Measurements from ENCODE around the gene ADRB1. TPM values are rescaled to one million over a fixed set of nuclear protein-coding genes. Genes with fewer than 3 reads are reported as not detected.

ADRB1 gene
- total RNA-seq, 1 donor from 2014 or later = not detected

DNA sequence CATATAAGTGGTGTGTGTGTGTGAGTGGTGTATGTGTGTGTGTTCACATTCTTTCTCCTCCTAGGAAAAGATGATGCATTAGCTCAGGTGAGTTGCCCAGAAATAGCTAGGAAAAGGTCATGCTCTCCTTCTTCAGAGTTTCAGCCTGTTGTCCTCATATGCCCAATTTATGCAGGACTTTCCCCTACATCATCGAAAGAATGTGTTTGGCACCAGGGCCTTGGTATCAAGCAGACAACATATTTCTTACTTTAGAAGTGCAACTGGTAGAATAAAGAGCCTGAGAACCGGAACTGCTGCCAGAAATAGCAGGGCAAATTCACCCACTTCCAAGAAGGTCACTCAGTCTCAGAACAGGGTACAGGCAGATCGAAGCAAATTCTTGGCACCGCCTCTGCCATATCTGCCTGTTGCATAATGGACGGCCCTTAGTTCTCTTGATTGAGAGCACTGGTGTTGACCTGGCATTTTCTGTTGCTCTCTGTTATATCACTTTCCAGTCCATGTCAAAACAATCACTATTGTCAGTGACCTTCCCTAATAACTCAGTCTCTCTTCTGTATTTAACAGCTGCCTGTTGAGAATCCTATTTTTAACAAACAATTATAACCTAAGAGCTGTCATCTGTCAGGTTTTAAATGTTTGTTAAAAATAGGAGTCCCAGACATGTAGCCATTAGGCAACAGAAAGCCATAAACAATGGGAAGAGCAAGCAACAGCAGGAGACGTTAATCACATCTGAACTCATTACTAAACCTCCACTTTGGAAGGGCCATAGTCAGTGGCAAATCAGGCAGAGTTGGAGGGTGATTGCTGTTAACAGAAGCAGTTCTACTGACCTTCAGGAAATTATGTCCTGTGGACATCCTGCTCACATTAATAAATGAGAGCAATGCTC is 20.7 kb downstream of the ADRB1 start:
- DNase-seq (ENCODE audit: low spot score in 2 of 2) = no peak
- Histone ChIP-seq H3K36me3 (no peaks in the 10 kb centered on the region), H3K27ac (no peak overlapping the region), H3K4me1 (no peaks in the 10 kb centered on the region), H3K27me3 (no peaks in the 10 kb centered on the region), H3K9me3 (no peaks in the 10 kb centered on the region), H3K4me3 (no peak overlapping the region)
- intact Hi-C loops (cut with DNase I) = no loop called here
- TF ChIP-seq CTCF (IDR thresholded peaks at IDR 0.05) = no peak

DNA sequence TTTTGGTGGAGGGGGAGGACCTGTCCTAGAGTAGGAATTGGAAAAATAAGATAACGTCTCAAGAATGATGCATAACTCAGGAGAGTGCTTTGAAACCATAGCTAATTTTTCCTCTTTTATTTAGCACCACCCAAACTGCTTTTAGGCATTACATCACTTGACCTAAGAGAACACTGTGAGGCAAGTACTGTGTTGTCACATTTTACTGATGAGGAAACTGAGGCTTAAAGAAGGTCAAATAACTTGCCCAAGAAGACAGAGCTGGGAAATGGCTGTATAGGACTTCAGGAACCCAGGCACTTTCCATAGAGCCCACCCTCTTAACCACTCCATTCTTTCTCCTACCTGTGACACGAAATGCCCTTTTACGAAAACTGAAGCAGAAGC is 21.4 kb downstream of the ADRB1 start:
- no peak overlapping the region for H3K4me3 ChIP-seq
- TF ChIP-seq CTCF (IDR thresholded peaks at IDR 0.05) = no peak
- H3K9me3 ChIP-seq = no peaks in the 10 kb centered on the region
- no peaks in the 10 kb centered on the region for H3K27me3 ChIP-seq
- no peak for DNase-seq (ENCODE audit: low spot score in 2 of 2)
- no peaks in the 10 kb centered on the region for H3K4me1 ChIP-seq
- intact Hi-C loops (cut with DNase I) = no loop called here
- H3K27ac ChIP-seq = no peak overlapping the region
- H3K36me3 ChIP-seq = no peaks in the 10 kb centered on the region

DNA sequence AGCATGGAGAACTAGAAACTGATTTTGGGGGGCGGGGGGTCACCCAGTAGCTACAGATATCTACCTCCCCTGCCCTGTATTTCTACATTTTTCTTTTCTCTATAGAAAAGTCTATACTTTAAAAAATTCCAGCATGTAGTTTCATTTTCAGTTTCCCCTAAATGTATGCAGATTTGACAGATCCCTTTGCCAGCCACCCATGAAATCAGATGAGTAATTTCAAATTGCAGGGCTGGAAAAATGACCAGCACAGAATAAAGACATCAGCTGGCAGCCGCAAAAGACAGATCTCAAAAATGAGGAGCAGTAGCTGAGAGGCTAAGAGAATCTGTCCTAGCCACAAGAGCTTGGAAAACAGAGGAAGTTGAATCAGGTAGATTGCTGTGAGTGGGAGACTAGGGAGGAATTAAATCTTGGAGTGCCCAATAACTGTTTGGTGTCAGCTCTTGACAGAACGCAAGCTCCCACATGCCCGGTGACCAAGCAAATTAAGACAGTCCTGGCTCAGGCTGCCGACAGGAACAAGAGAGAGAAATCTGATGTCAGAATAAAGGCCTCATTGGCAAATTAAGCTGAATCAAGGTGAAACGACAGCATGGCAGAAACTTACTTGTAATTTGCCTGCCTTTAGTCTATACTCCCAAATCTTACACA is 24.5 kb downstream of the ADRB1 start:
- DNase-seq (ENCODE audit: low spot score in 2 of 2) = no peak
- intact Hi-C loops (cut with DNase I) = no loop called here
- H3K4me1 ChIP-seq = no peaks in the 10 kb centered on the region
- no peak overlapping the region for H3K4me3 ChIP-seq
- H3K36me3 ChIP-seq = no peaks in the 10 kb centered on the region
- H3K27ac ChIP-seq = no peak overlapping the region
- no peaks in the 10 kb centered on the region for H3K9me3 ChIP-seq
- H3K27me3 ChIP-seq = no peaks in the 10 kb centered on the region
- TF ChIP-seq CTCF (IDR thresholded peaks at IDR 0.05) = no peak

DNA sequence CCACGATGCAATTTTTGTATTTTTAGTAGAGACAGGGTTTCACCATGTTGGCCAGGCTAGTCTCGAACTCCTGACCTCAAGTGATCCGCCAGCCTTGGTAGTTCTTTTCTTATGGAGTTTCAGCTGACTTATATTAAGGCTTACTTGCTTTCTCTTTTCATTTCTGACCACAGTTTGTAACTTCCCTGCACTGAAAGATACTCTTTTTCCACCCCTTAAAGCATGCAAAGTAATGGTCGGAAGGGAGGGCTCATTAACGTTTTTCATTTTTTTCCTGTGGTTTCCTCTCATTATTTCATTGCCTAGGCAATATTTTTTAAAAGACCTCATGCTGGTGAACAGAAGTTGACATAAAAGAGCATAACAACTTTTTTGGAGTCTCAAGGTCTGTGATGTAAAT is 27.0 kb downstream of the ADRB1 start:
- Histone ChIP-seq H3K9me3 (no peaks in the 10 kb centered on the region), H3K4me1 (no peaks in the 10 kb centered on the region), H3K4me3 (no peak overlapping the region), H3K27ac (no peak overlapping the region), H3K27me3 (no peaks in the 10 kb centered on the region), H3K36me3 (no peaks in the 10 kb centered on the region)
- no peak for DNase-seq (ENCODE audit: low spot score in 2 of 2)
- intact Hi-C loops (cut with DNase I) = no loop called here
- no peak for TF ChIP-seq CTCF (IDR thresholded peaks at IDR 0.05)

DNA sequence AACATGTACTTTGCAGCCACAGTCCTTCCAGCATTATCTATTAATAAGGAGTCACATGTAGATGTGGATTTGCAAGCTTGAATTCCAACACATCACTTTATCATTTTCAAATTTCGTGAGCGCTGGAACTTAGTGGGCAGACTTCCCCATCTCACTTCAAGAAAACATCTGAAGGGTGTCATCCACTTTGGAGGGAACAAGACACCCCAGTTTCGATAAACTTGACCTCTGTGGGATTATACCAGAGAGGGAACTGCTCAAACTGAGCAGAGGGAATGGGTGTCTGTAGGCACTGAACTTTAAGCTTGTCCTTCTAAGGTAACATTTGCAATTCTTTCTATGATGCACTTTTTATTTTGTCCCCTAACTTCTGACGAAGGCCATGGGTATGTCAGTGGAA is 27.5 kb downstream of the ADRB1 start:
- Histone ChIP-seq H3K36me3 (no peaks in the 10 kb centered on the region), H3K27ac (no peak overlapping the region), H3K4me3 (no peak overlapping the region), H3K9me3 (no peaks in the 10 kb centered on the region), H3K4me1 (no peaks in the 10 kb centered on the region), H3K27me3 (no peaks in the 10 kb centered on the region)
- no peak for DNase-seq (ENCODE audit: low spot score in 2 of 2)
- TF ChIP-seq CTCF (IDR thresholded peaks at IDR 0.05) = no peak
- intact Hi-C loops (cut with DNase I) = no loop called here
